ENCODE results near the gene YWHAG. TPM values are rescaled to one million over a fixed set of nuclear protein-coding genes. Genes with fewer than 3 reads are reported as not detected.

The YWHAG gene
- total and polyA plus RNA-seq, 2 experiments from 2014 or later = 82.2 to 179 TPM

DNA sequence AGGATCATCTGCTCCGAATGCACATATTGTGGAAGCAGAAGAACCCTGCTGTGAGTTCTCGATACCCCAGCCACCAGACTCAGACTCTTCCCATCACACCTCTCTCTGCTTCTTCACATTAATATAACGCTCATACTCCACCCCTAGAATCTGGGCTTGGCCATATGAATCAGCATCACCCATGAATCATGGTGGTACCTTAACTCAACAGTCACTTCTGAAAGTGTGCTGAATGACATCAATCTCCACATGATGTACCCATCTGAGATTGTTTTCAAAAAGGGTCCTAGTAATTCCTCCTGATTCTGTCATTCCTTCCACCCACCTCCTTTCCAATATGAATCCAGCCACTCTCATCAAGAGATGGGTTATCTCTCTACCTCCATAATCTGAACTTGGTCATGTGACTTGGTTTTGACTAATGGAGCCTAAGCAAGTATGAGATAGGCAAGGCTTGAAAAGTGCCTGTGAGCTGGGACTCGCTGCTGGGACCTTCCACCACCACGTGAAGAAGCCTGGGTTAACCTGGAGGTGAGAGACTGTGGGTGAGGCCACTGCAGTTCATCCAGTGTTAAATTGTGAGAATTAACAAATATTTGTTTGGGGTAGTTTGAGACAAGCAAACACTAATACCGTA is 15.4 kb downstream of the YWHAG start:
- Histone ChIP-seq H3K9me2 (ENCODE audit: insufficient read depth) (no peaks in the 10 kb centered on the region), H3K4me1 (ENCODE audit: insufficient read depth) (peaks cover 10% of the 10 kb centered on the region), H3K4me3 (no peak overlapping the region), H3K27me3 (ENCODE audit: insufficient read depth) (no peaks in the 10 kb centered on the region), H3K27ac (ENCODE audit: low read depth) (0 out of 2 replicates have a peak overlapping the region, but pooled peaks have one; percentile 32), H3K4me2 (no peak overlapping the region), H3K79me2 (replicated peaks; ENCODE audit: insufficient read depth) (peaks cover 100% of the 10 kb centered on the region), H4K20me1 (replicated peaks; ENCODE audit: insufficient read depth) (peaks cover 95% of the 10 kb centered on the region), H3F3A (replicated peaks; ENCODE audit: low read depth) (peaks cover 16% of the 10 kb centered on the region), H3K36me3 (ENCODE audit: insufficient read depth) (peaks cover 55% of the 10 kb centered on the region), H2AFZ (no peak overlapping the region)
- Mint-ChIP-seq H3K9me3 (no peaks in the 10 kb centered on the region), H3K4me1 (peaks cover 52% of the 10 kb centered on the region), H3K27me3 (ENCODE audit: insufficient read depth, low read depth, poor library complexity) (peaks cover 13% of the 10 kb centered on the region), H3K36me3 (ENCODE audit: low read depth) (peaks cover 91% of the 10 kb centered on the region), H3K4me3 (no peak overlapping the region), H3K27ac (no peak overlapping the region)
- no peak for ATAC-seq
- TF ChIP-seq NANOG (IDR thresholded peaks at IDR 0.05; ENCODE audit: borderline replicate concordance) = no peak
- TF ChIP-seq ZNF114 (CRISPR knock-in tag; IDR thresholded peaks at IDR 0.05) = no peak
- TF ChIP-seq EZH2 (IDR thresholded peaks at IDR 0.05; ENCODE audit: low read depth, unreplicated experiment) = no peak
- TF ChIP-seq, protein P1, sequence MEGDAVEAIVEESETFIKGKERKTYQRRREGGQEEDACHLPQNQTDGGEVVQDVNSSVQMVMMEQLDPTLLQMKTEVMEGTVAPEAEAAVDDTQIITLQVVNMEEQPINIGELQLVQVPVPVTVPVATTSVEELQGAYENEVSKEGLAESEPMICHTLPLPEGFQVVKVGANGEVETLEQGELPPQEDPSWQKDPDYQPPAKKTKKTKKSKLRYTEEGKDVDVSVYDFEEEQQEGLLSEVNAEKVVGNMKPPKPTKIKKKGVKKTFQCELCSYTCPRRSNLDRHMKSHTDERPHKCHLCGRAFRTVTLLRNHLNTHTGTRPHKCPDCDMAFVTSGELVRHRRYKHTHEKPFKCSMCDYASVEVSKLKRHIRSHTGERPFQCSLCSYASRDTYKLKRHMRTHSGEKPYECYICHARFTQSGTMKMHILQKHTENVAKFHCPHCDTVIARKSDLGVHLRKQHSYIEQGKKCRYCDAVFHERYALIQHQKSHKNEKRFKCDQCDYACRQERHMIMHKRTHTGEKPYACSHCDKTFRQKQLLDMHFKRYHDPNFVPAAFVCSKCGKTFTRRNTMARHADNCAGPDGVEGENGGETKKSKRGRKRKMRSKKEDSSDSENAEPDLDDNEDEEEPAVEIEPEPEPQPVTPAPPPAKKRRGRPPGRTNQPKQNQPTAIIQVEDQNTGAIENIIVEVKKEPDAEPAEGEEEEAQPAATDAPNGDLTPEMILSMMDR (conservative IDR thresholded peaks at IDR 0.05; ENCODE audit: low read depth in 2 of 2) = no peak
- TF ChIP-seq JUNB (IDR thresholded peaks at IDR 0.05; ENCODE audit: unreplicated experiment) = no peak
- no peak for TF ChIP-seq EZH2phosphoT487 (IDR thresholded peaks at IDR 0.05; ENCODE audit: unreplicated experiment)
- no peak for TF ChIP-seq POLR2AphosphoS5 (IDR thresholded peaks at IDR 0.05; ENCODE audit: low read depth)
- no peak for TF ChIP-seq STAT1 (IDR thresholded peaks at IDR 0.05; ENCODE audit: unreplicated experiment)
- TF ChIP-seq ZNF331 (CRISPR knock-in tag; IDR thresholded peaks at IDR 0.05; ENCODE audit: low read depth) = no peak
- no peak for TF ChIP-seq CREB1 (CRISPR knock-in tag; IDR thresholded peaks at IDR 0.05; ENCODE audit: low read depth)
- TF ChIP-seq, protein P2, sequence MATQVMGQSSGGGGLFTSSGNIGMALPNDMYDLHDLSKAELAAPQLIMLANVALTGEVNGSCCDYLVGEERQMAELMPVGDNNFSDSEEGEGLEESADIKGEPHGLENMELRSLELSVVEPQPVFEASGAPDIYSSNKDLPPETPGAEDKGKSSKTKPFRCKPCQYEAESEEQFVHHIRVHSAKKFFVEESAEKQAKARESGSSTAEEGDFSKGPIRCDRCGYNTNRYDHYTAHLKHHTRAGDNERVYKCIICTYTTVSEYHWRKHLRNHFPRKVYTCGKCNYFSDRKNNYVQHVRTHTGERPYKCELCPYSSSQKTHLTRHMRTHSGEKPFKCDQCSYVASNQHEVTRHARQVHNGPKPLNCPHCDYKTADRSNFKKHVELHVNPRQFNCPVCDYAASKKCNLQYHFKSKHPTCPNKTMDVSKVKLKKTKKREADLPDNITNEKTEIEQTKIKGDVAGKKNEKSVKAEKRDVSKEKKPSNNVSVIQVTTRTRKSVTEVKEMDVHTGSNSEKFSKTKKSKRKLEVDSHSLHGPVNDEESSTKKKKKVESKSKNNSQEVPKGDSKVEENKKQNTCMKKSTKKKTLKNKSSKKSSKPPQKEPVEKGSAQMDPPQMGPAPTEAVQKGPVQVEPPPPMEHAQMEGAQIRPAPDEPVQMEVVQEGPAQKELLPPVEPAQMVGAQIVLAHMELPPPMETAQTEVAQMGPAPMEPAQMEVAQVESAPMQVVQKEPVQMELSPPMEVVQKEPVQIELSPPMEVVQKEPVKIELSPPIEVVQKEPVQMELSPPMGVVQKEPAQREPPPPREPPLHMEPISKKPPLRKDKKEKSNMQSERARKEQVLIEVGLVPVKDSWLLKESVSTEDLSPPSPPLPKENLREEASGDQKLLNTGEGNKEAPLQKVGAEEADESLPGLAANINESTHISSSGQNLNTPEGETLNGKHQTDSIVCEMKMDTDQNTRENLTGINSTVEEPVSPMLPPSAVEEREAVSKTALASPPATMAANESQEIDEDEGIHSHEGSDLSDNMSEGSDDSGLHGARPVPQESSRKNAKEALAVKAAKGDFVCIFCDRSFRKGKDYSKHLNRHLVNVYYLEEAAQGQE (IDR thresholded peaks at IDR 0.05; ENCODE audit: unreplicated experiment) = no peak
- TF ChIP-seq, protein P3, sequence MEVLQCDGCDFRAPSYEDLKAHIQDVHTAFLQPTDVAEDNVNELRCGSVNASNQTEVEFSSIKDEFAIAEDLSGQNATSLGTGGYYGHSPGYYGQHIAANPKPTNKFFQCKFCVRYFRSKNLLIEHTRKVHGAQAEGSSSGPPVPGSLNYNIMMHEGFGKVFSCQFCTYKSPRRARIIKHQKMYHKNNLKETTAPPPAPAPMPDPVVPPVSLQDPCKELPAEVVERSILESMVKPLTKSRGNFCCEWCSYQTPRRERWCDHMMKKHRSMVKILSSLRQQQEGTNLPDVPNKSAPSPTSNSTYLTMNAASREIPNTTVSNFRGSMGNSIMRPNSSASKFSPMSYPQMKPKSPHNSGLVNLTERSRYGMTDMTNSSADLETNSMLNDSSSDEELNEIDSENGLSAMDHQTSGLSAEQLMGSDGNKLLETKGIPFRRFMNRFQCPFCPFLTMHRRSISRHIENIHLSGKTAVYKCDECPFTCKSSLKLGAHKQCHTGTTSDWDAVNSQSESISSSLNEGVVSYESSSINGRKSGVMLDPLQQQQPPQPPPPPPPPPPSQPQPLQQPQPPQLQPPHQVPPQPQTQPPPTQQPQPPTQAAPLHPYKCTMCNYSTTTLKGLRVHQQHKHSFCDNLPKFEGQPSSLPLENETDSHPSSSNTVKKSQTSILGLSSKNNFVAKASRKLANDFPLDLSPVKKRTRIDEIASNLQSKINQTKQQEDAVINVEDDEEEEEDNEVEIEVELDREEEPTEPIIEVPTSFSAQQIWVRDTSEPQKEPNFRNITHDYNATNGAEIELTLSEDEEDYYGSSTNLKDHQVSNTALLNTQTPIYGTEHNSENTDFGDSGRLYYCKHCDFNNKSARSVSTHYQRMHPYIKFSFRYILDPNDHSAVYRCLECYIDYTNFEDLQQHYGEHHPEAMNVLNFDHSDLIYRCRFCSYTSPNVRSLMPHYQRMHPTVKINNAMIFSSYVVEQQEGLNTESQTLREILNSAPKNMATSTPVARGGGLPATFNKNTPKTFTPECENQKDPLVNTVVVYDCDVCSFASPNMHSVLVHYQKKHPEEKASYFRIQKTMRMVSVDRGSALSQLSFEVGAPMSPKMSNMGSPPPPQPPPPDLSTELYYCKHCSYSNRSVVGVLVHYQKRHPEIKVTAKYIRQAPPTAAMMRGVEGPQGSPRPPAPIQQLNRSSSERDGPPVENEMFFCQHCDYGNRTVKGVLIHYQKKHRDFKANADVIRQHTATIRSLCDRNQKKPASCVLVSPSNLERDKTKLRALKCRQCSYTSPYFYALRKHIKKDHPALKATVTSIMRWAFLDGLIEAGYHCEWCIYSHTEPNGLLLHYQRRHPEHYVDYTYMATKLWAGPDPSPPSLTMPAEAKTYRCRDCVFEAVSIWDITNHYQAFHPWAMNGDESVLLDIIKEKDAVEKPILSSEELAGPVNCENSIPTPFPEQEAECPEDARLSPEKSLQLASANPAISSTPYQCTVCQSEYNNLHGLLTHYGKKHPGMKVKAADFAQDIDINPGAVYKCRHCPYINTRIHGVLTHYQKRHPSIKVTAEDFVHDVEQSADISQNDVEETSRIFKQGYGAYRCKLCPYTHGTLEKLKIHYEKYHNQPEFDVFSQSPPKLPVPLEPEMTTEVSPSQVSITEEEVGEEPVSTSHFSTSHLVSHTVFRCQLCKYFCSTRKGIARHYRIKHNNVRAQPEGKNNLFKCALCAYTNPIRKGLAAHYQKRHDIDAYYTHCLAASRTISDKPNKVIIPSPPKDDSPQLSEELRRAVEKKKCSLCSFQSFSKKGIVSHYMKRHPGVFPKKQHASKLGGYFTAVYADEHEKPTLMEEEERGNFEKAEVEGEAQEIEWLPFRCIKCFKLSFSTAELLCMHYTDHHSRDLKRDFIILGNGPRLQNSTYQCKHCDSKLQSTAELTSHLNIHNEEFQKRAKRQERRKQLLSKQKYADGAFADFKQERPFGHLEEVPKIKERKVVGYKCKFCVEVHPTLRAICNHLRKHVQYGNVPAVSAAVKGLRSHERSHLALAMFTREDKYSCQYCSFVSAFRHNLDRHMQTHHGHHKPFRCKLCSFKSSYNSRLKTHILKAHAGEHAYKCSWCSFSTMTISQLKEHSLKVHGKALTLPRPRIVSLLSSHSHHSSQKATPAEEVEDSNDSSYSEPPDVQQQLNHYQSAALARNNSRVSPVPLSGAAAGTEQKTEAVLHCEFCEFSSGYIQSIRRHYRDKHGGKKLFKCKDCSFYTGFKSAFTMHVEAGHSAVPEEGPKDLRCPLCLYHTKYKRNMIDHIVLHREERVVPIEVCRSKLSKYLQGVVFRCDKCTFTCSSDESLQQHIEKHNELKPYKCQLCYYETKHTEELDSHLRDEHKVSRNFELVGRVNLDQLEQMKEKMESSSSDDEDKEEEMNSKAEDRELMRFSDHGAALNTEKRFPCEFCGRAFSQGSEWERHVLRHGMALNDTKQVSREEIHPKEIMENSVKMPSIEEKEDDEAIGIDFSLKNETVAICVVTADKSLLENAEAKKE (CRISPR knock-in tag; IDR thresholded peaks at IDR 0.05) = no peak
- TF ChIP-seq, protein P4, sequence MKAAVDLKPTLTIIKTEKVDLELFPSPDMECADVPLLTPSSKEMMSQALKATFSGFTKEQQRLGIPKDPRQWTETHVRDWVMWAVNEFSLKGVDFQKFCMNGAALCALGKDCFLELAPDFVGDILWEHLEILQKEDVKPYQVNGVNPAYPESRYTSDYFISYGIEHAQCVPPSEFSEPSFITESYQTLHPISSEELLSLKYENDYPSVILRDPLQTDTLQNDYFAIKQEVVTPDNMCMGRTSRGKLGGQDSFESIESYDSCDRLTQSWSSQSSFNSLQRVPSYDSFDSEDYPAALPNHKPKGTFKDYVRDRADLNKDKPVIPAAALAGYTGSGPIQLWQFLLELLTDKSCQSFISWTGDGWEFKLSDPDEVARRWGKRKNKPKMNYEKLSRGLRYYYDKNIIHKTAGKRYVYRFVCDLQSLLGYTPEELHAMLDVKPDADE (IDR thresholded peaks at IDR 0.05) = no peak
- DNase-seq (ENCODE audit: low spot score) = no peak
